Ascending aorta (tissue), 2 donors: ENCODE data around the gene KLF7. TPM values are rescaled to one million over a fixed set of nuclear protein-coding genes. Genes with fewer than 3 reads are reported as not detected.

ENCODE experiments used
- DNase-seq, 2 donors: peaks; one replicate each; pipeline ENCODE4 v3.0.0-alpha.2; 2019; ENCODE audit warnings: low spot score in 2 of 2
- H3K27ac ChIP-seq, 2 donors: fragments of 200-600 bp; sonication (generic); one replicate each; pipeline ENCODE4 v1.5.1; 2016 to 2017; ENCODE audit warnings: mild to moderate bottlenecking in 1 of 2
- H3K27me3 ChIP-seq: fragments of 200-600 bp; sonication (generic); one replicate; pipeline ENCODE4 v1.5.1; 2017
- H3K36me3 ChIP-seq, 2 donors: fragments of 200-600 bp; sonication (generic); one replicate each; pipeline ENCODE4 v1.5.1; 2016
- H3K4me1 ChIP-seq, 2 donors: fragments of 200-600 bp; sonication (generic); one replicate each; pipeline ENCODE4 v1.5.1; 2016 to 2017; ENCODE audit warnings: mild to moderate bottlenecking in 1 of 2
- H3K4me3 ChIP-seq, 2 donors: fragments of 200-600 bp; sonication (generic); one replicate each; pipeline ENCODE4 v1.5.1; 2016 to 2017; ENCODE audit warnings: mild to moderate bottlenecking in 1 of 2
- H3K9me3 ChIP-seq, 2 donors: fragments of 200-600 bp; sonication (generic); one replicate each; pipeline ENCODE4 v1.5.1; 2016
- CTCF ChIP-seq, 3 experiments: fragments of 200-600 bp in 2 of 3; fragments of 450-650 bp in 1 of 3; sonication (generic) in 2 of 3; IDR thresholded peaks; one replicate each; pipeline ENCODE4 v1.5.1; 2016 to 2019; ENCODE audit warnings: antibody characterized with exemption in 3 of 3, mild to moderate bottlenecking in 1 of 3, moderate library complexity in 1 of 3
- intact Hi-C: fragments of 100-400 bp; cut with DNase I; formaldehyde crosslinking; loops from one replicate; pipeline ENCODE4 v1.15.1; 2023
- total RNA-seq: library from RNA; depleted of rRNA; stranded (reverse); fragments of >200 nt; gene quantifications from one replicate; pipeline ENCODE4 v1.1.0, GENCODE V29; 2016

KLF7 gene
- total RNA-seq, 1 donor from 2014 or later, result 17.0 TPM

- intact Hi-C loops, result loop anchor here (10.0 kb wide), 1 partner anchor 397 kb away; no protein-coding TSS in a partner anchor
- Histone ChIP-seq H3K4me1 (peaks cover 0 to 8% of the 10 kb centered on the region in 2 donors), H3K27me3 (no peaks in the 10 kb centered on the region), H3K36me3 (peaks cover 27 to 48% of the 10 kb centered on the region in 2 donors), H3K27ac (no peak overlapping the region), H3K4me3 (no peak overlapping the region), H3K9me3 (no peaks in the 10 kb centered on the region)
- DNase-seq, result no peak
- no peak for TF ChIP-seq CTCF (IDR thresholded peaks at IDR 0.05)
These were observed 87.5 kb downstream of the KLF7 start for GRCh38 chr2:207078186-207078798.

GRCh38 chr2:207077266-207077665, 88.5 kb downstream of the KLF7 start:
- intact Hi-C loops, result loop anchor here (10.0 kb wide), 1 partner anchor 398 kb away; no protein-coding TSS in a partner anchor
- Histone ChIP-seq H3K27me3 (no peaks in the 10 kb centered on the region), H3K4me1 (peaks cover 0 to 8% of the 10 kb centered on the region in 2 donors), H3K4me3 (no peak overlapping the region), H3K36me3 (peaks cover 23 to 39% of the 10 kb centered on the region in 2 donors), H3K27ac (no peak overlapping the region), H3K9me3 (no peaks in the 10 kb centered on the region)
- TF ChIP-seq CTCF (IDR thresholded peaks at IDR 0.05), result no peak
- DNase-seq, result no peak

GRCh38 chr2:207075456-207075855, 90.3 kb downstream of the KLF7 start:
- H3K36me3 ChIP-seq, result peaks cover 20 to 21% of the 10 kb centered on the region in 2 donors
- peaks cover 0 to 8% of the 10 kb centered on the region in 2 donors for H3K4me1 ChIP-seq
- no peaks in the 10 kb centered on the region for H3K9me3 ChIP-seq
- no peaks in the 10 kb centered on the region for H3K27me3 ChIP-seq
- intact Hi-C loops, result loop anchor here (10.0 kb wide), 1 partner anchor 399 kb away; no protein-coding TSS in a partner anchor
- H3K27ac ChIP-seq, result peak overlapping the region in 1 of 2 donors; percentile 5
- no peak overlapping the region for H3K4me3 ChIP-seq
- no peak for DNase-seq
- TF ChIP-seq CTCF (IDR thresholded peaks at IDR 0.05), result no peak

- no peak overlapping the region for H3K4me3 ChIP-seq
- no peaks in the 10 kb centered on the region for H3K9me3 ChIP-seq
- no peak for TF ChIP-seq CTCF (IDR thresholded peaks at IDR 0.05)
- no peak for DNase-seq
- intact Hi-C loops, result loop anchor here (10.0 kb wide), 1 partner anchor 401 kb away; no protein-coding TSS in a partner anchor
- no peaks in the 10 kb centered on the region for H3K27me3 ChIP-seq
- peaks cover 0 to 8% of the 10 kb centered on the region in 2 donors for H3K4me1 ChIP-seq
- peaks cover 6 to 7% of the 10 kb centered on the region in 2 donors for H3K36me3 ChIP-seq
- peak overlapping the region; percentile 2 to 45 for H3K27ac ChIP-seq
These were observed 91.7 kb downstream of the KLF7 start for GRCh38 chr2:207073801-207074678.

- peaks cover under 1 to 6% of the 10 kb centered on the region in 2 donors for H3K36me3 ChIP-seq
- peaks cover 0 to 8% of the 10 kb centered on the region in 2 donors for H3K4me1 ChIP-seq
- no peak for DNase-seq
- no peaks in the 10 kb centered on the region for H3K9me3 ChIP-seq
- TF ChIP-seq CTCF (IDR thresholded peaks at IDR 0.05), result no peak
- H3K4me3 ChIP-seq, result no peak overlapping the region
- intact Hi-C loops, result loop anchor here (10.0 kb wide), 1 partner anchor 401 kb away; no protein-coding TSS in a partner anchor
- no peaks in the 10 kb centered on the region for H3K27me3 ChIP-seq
- no peak overlapping the region for H3K27ac ChIP-seq
These were observed 92.3 kb downstream of the KLF7 start for GRCh38 chr2:207073412-207073800.
